Neural cell (in vitro differentiated cells): Measurements from ENCODE around the gene PRM2. TPM values are rescaled to one million over a fixed set of nuclear protein-coding genes. Genes with fewer than 3 reads are reported as not detected.

ENCODE experiments used
- H2AFZ ChIP-seq: fragments of 200-600, 300-800 bp; sonication (generic), shearing (Covaris generic); 2 replicates; pipeline ENCODE4 v1.6.0; 2014; ENCODE audit warnings: low read depth, mild to moderate bottlenecking, antibody characterized with exemption, low read length, moderate library complexity
- H3F3A ChIP-seq: fragments of 200-600 bp; shearing (Covaris generic); 2 replicates; pipeline ENCODE4 v1.6.1; 2016; ENCODE audit warnings: mild to moderate bottlenecking, moderate library complexity, mixed read lengths, antibody characterized with exemption, low read length; ENCODE audit not compliant: insufficient read depth, poor library complexity, severe bottlenecking
- H3K27ac ChIP-seq: fragments of 200-600, 300-800 bp; sonication (generic), shearing (Covaris generic); 2 replicates; pipeline ENCODE4 v1.5.1; 2014; ENCODE audit warnings: mild to moderate bottlenecking, low read length, moderate library complexity
- H3K27me3 ChIP-seq: fragments of 300-800, 200-600 bp; sonication (generic), shearing (Covaris generic); 2 replicates; pipeline ENCODE4 v1.6.0; 2014; ENCODE audit warnings: mild to moderate bottlenecking, low read depth, low read length, moderate library complexity; ENCODE audit not compliant: insufficient read depth
- H3K36me3 ChIP-seq: fragments of 300-800, 200-600 bp; sonication (generic), shearing (Covaris generic); 2 replicates; pipeline ENCODE4 v1.5.1; 2014; ENCODE audit warnings: mild to moderate bottlenecking, antibody characterized with exemption, low read length, moderate library complexity; ENCODE audit not compliant: insufficient read depth
- H3K4me2 ChIP-seq: fragments of 300-800, 200-600 bp; sonication (generic), shearing (Covaris generic); 2 replicates; pipeline ENCODE4 v1.6.0; 2014; ENCODE audit warnings: mild to moderate bottlenecking, low read length
- H3K4me3 ChIP-seq: fragments of 300-800, 200-600 bp; sonication (generic), shearing (Covaris generic); 2 replicates; pipeline ENCODE4 v1.5.1; 2014; ENCODE audit warnings: mild to moderate bottlenecking, low read length, moderate library complexity
- H3K79me2 ChIP-seq: fragments of 200-600 bp; shearing (Covaris generic); replicated peaks from 2 replicates; pipeline ENCODE4 v1.6.0; 2014; ENCODE audit warnings: mild to moderate bottlenecking, low read length, moderate library complexity; ENCODE audit not compliant: insufficient read depth
- H3K9ac ChIP-seq: fragments of 300-800, 200-600 bp; sonication (generic), shearing (Covaris generic); 2 replicates; pipeline ENCODE4 v1.6.1; 2016; ENCODE audit warnings: mild to moderate bottlenecking, low read length, mixed read lengths
- H3K9me2 ChIP-seq: fragments of 200-600 bp; shearing (Covaris generic); 2 replicates; pipeline ENCODE4 v1.6.1; 2016; ENCODE audit warnings: mild to moderate bottlenecking, low read length, mixed read lengths; ENCODE audit not compliant: insufficient read depth
- H3K9me3 ChIP-seq: fragments of 200-600, 300-800 bp; sonication (generic), shearing (Covaris generic); 2 replicates; pipeline ENCODE4 v1.6.1; 2016; ENCODE audit warnings: mild to moderate bottlenecking, mixed run types, low read length, moderate library complexity, mixed read lengths
- H4K20me1 ChIP-seq: fragments of 200-600 bp; shearing (Covaris generic); 2 replicates; pipeline ENCODE4 v1.6.1; 2016; ENCODE audit warnings: mild to moderate bottlenecking, mixed run types; ENCODE audit not compliant: insufficient read depth
- CTCF ChIP-seq: fragments of 450-650 bp; IDR thresholded peaks from 2 replicates; pipeline ENCODE4 v1.5.1; 2014; ENCODE audit warnings: antibody characterized with exemption, mild to moderate bottlenecking, moderate library complexity; ENCODE audit not compliant: poor library complexity, severe bottlenecking
- EP300 ChIP-seq: fragments of 450-650 bp; conservative IDR thresholded peaks from 2 replicates; pipeline ENCODE4 v1.6.1; 2014; ENCODE audit warnings: antibody characterized with exemption, mild to moderate bottlenecking, moderate library complexity; ENCODE audit not compliant: poor library complexity, severe bottlenecking
- EZH2 ChIP-seq: fragments of 200-600, 300-800 bp; shearing (Covaris generic), sonication (generic); IDR thresholded peaks from 2 replicates; pipeline ENCODE4 v1.6.1; 2014; ENCODE audit warnings: antibody characterized with exemption, low read length, borderline replicate concordance, mild to moderate bottlenecking; ENCODE audit not compliant: insufficient read depth, poor library complexity, severe bottlenecking
- MXI1 ChIP-seq: fragments of 450-650 bp; conservative IDR thresholded peaks from 2 replicates; pipeline ENCODE4 v1.6.1; 2014; ENCODE audit warnings: antibody characterized with exemption, mild to moderate bottlenecking; ENCODE audit not compliant: poor library complexity, severe bottlenecking
- POLR2AphosphoS5 ChIP-seq: IDR thresholded peaks from 2 replicates; pipeline ENCODE4 v1.6.1; 2012
- RAD21 ChIP-seq: fragments of 450-650 bp; conservative IDR thresholded peaks from 2 replicates; pipeline ENCODE4 v1.6.1; 2014; ENCODE audit warnings: antibody characterized with exemption, mild to moderate bottlenecking, moderate library complexity
- REST ChIP-seq: IDR thresholded peaks from 2 replicates; pipeline ENCODE4 v1.6.1; 2012; ENCODE audit warnings: borderline replicate concordance
- SMC3 ChIP-seq: fragments of 450-650 bp; conservative IDR thresholded peaks from 2 replicates; pipeline ENCODE4 v1.6.1; 2014; ENCODE audit warnings: antibody characterized with exemption, mild to moderate bottlenecking, moderate library complexity; ENCODE audit not compliant: poor library complexity
- TAF1 ChIP-seq: IDR thresholded peaks from 2 replicates; pipeline ENCODE4 v1.6.1; 2012; ENCODE audit warnings: low read depth
- polyA plus RNA-seq: library from polyadenylated mRNA; depleted of rRNA; stranded (reverse); fragments of >200 nt; gene quantifications from 2 replicates; pipeline ENCODE4 v1.2.3, GENCODE V29; 2014

PRM2 gene
- polyA plus RNA-seq, 1 donor from 2014 or later = not detected

DNA sequence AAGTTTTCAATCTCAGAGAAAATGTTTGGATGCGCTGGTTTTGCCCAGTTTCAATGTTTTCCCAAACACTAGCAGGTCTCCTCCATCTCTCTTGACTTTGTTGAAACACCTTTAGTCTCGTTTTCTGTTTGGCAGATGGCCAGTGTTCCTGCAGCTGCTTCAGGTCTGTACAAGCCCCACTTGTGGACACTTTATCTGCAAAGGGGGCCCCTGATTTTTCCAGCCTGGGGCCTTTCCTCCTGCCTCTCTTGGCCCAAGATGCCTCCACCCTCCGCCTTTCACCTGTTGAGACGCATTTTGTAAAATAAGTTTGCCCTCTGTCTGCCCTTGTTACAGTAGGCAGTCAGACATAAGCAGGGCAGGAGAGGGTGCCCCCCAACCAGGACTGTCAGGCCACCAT is 26.7 kb upstream of the PRM2 start:
- H3K36me3 ChIP-seq = no peaks in the 10 kb centered on the region
- no peaks in the 10 kb centered on the region for H3K79me2 ChIP-seq
- no peak overlapping the region for H3K4me2 ChIP-seq
- no peak overlapping the region for H3K9ac ChIP-seq
- no peaks in the 10 kb centered on the region for H4K20me1 ChIP-seq
- no peaks in the 10 kb centered on the region for H3K9me2 ChIP-seq
- no peak overlapping the region for H3K27ac ChIP-seq
- TF ChIP-seq MXI1 = no peak
- no peak for TF ChIP-seq RAD21
- no peaks in the 10 kb centered on the region for H3K9me3 ChIP-seq
- no peak overlapping the region for H3K4me3 ChIP-seq
- H3K27me3 ChIP-seq = no peaks in the 10 kb centered on the region
- no peak overlapping the region for H2AFZ ChIP-seq
- no peaks in the 10 kb centered on the region for H3F3A ChIP-seq

DNA sequence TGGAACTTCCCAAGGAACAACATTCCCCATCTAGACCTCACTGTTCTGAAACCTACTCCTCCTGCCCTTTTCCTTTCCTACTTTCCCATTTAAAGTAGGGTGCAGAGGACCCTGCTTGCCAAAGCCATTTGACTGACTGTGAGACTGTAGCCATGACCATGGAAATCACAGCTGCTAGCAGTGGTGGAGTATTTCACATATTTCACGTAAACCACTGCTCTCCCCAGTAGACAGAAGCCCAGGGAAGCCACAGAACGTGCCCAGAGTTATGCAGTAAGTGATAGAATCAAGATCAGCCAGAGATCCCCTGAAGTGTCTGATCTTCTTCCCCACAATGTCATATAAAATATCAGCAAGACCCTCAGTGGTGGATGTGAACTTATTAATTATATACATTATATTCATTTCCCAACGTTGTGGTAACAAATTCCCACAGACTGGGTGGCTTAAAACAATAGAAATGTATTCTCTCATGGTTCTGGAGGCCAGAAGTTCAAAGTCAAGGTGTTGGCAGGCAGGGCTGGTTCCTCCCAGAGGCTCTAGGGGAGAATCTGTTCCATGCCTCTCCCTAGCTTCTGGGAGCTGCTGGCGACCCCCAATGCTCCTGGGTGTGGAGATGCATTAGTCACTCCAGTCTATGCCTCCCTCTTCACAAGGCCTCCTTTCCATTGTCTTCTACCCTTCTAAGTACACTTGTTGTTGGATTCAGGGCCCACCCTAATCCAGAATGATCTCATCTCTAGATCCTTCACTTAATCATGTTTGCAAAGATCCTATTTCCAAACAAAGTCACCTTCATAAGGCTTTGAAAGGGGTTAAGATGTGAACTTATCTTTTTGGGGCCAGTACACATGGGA is 25.6 kb upstream of the PRM2 start:
- Histone ChIP-seq H3K9me3 (no peaks in the 10 kb centered on the region), H3K9ac (no peak overlapping the region), H3K4me2 (no peak overlapping the region), H3K36me3 (no peaks in the 10 kb centered on the region), H3F3A (no peaks in the 10 kb centered on the region), H3K4me3 (no peak overlapping the region), H3K79me2 (no peaks in the 10 kb centered on the region), H4K20me1 (no peaks in the 10 kb centered on the region), H3K27ac (no peak overlapping the region), H3K27me3 (no peaks in the 10 kb centered on the region), H2AFZ (no peak overlapping the region), H3K9me2 (no peaks in the 10 kb centered on the region)
- TF ChIP-seq POLR2AphosphoS5 (no peak), CTCF (no peak), TAF1 (no peak), EZH2 (no peak), MXI1 (no peak), RAD21 (no peak), REST (no peak), SMC3 (no peak), EP300 (no peak)
